SHP77 treated with DMSO at 0.1 percent for 48 hours (cell line): ENCODE results near the gene PLCL2.

Source experiments
- DNase-seq: peaks from one replicate; lab custom pipeline; 2025; lab: John Stamatoyannopoulos, UW

Gene PLCL2

GRCh38 chr3:16865335-16865734 is 19.4 kb upstream of the PLCL2 start:
- DNase-seq: no peak

GRCh38 chr3:16866571-16866970 is 18.2 kb upstream of the PLCL2 start:
- no peak for DNase-seq

GRCh38 chr3:16868513-16868912 is 16.2 kb upstream of the PLCL2 start:
- no peak for DNase-seq

- DNase-seq: no peak
Observed at GRCh38 chr3:16869261-16870005, 15.3 kb upstream of the PLCL2 start.

- DNase-seq: no peak
Observed at GRCh38 chr3:16871915-16872842, 12.6 kb upstream of the PLCL2 start.

- DNase-seq: no peak
Observed at GRCh38 chr3:16873872-16874271, 10.9 kb upstream of the PLCL2 start.

GRCh38 chr3:16875876-16876550 is 8.7 kb upstream of the PLCL2 start:
- DNase-seq: no peak

GRCh38 chr3:16877505-16877904 is 7.2 kb upstream of the PLCL2 start:
- no peak for DNase-seq

GRCh38 chr3:16877911-16878310 is 6.8 kb upstream of the PLCL2 start:
- DNase-seq: no peak

- no peak for DNase-seq
Observed at GRCh38 chr3:16881896-16882630, 2.7 kb upstream of the PLCL2 start.

- DNase-seq: no peak
Observed at GRCh38 chr3:16883057-16883722, 1.6 kb upstream of the PLCL2 start.

- DNase-seq: no peak
Observed at GRCh38 chr3:16883723-16884083, 1.1 kb upstream of the PLCL2 start.

- no peak for DNase-seq
Observed at GRCh38 chr3:16884084-16884747, 539 bp upstream of the PLCL2 start.

GRCh38 chr3:16885593-16886302 is 993 bp downstream of the PLCL2 start:
- DNase-seq: no peak

GRCh38 chr3:16886303-16886683 is 1.5 kb downstream of the PLCL2 start:
- no peak for DNase-seq

GRCh38 chr3:16887130-16887529 is 2.4 kb downstream of the PLCL2 start:
- no peak for DNase-seq

GRCh38 chr3:16888356-16888755 is 3.6 kb downstream of the PLCL2 start:
- DNase-seq: no peak

- no peak for DNase-seq
Observed at GRCh38 chr3:16888785-16889607, 4.2 kb downstream of the PLCL2 start.

GRCh38 chr3:16890597-16891333 is 6.0 kb downstream of the PLCL2 start:
- DNase-seq: no peak
